B cell (primary cell): ENCODE measurements around the gene GLDN. TPM values are rescaled to one million over a fixed set of nuclear protein-coding genes. Genes with fewer than 3 reads are reported as not detected.

ENCODE experiments used
- ATAC-seq: fragments of 200-7000 bp; cut with Tn5 transposase; one replicate; pipeline ENCODE4 v1.10.0; 2021; ENCODE audit warnings: low read depth, mild to moderate bottlenecking, moderate number of reproducible peaks, moderate library complexity
- CTCF ChIA-PET: fragments of 350-600 bp; sonication (Branson Sonifier 250); formaldehyde crosslinking; loops from one replicate; lab custom pipeline; 2021; ENCODE audit warnings: antibody characterized with exemption, inconsistent platforms; lab: Charles Lee
- POLR2A ChIA-PET: fragments of 350-600 bp; sonication (Branson Sonifier 250); formaldehyde crosslinking; loops from one replicate; lab custom pipeline; 2021; ENCODE audit warnings: antibody characterized with exemption; lab: Charles Lee
- DNase-seq: peaks from one replicate; pipeline ENCODE4 v3.0.0; 2013
- H2AFZ ChIP-seq: 2 replicates; pipeline ENCODE4 v1.6.1; 2012; ENCODE audit warnings: mild to moderate bottlenecking, low read depth, low read length; ENCODE audit not compliant: insufficient read depth, poor library complexity, severe bottlenecking
- H3K27ac ChIP-seq, 2 donors: 1 replicate in 1 of 2; 2 replicates in 1 of 2; pipeline ENCODE4 v1.5.1; 2012 to 2013; ENCODE audit warnings: low read length in 2 of 2, mild to moderate bottlenecking in 2 of 2, moderate library complexity in 1 of 2
- H3K27me3 ChIP-seq, 4 experiments: fragments of 200-600 bp in 1 of 4; sonication (generic) in 1 of 4; replicated peaks in 1 of 4; 1 replicate in 2 of 4; 2 replicates in 2 of 4; pipeline versions ENCODE4 v1.6.1 to v1.7.0; 2013 to 2016; ENCODE audit warnings: low read length in 3 of 4, mild to moderate bottlenecking in 2 of 4, mixed read lengths in 1 of 4, moderate library complexity in 1 of 4; ENCODE audit not compliant: insufficient read depth in 4 of 4, control insufficient read depth in 3 of 4; ENCODE audit errors: control extremely low read depth in 1 of 4
- H3K36me3 ChIP-seq, 2 experiments: replicated peaks in 1 of 2; 1 replicate in 1 of 2; 2 replicates in 1 of 2; pipeline versions ENCODE4 v1.6.1 to v1.7.1; 2013; ENCODE audit warnings: low read length in 1 of 2; ENCODE audit not compliant: insufficient read depth in 2 of 2, control insufficient read depth in 1 of 2; ENCODE audit errors: control extremely low read depth in 1 of 2, extremely low read depth in 1 of 2
- H3K4me1 ChIP-seq, 2 donors: fragments of 200-600 bp in 1 of 2; sonication (generic) in 1 of 2; 1 replicate in 1 of 2; 2 replicates in 1 of 2; pipeline versions ENCODE4 v1.5.1 to v1.6.1; 2013 to 2017; ENCODE audit warnings: low read length in 2 of 2; ENCODE audit not compliant: control insufficient read depth in 2 of 2, insufficient read depth in 2 of 2
- H3K4me2 ChIP-seq: replicated peaks from 2 replicates; pipeline ENCODE3; 2012; ENCODE audit warnings: mild to moderate bottlenecking, low read depth, low read length; ENCODE audit not compliant: poor library complexity, severe bottlenecking
- H3K4me3 ChIP-seq, 5 experiments: fragments of 200-600 bp in 1 of 5; sonication (generic) in 1 of 5; 1 replicate in 3 of 5; 2 replicates in 2 of 5; pipeline versions ENCODE4 v1.5.1 to v1.7.0; 2011 to 2016; ENCODE audit warnings: low read length in 4 of 5, mild to moderate bottlenecking in 4 of 5, low read depth in 2 of 5, control low read depth in 1 of 5, moderate library complexity in 1 of 5; ENCODE audit not compliant: insufficient read depth in 1 of 5; ENCODE audit errors: control extremely low read depth in 1 of 5, extremely low read depth in 1 of 5
- H3K79me2 ChIP-seq: fragments of 200-600 bp; sonication (generic); one replicate; pipeline ENCODE4 v1.6.0; 2016; ENCODE audit warnings: low read length; ENCODE audit not compliant: control insufficient read depth, insufficient read depth
- H3K9ac ChIP-seq: fragments of 200-600 bp; sonication (generic); 2 replicates; pipeline ENCODE4 v1.6.1; 2017; ENCODE audit warnings: mild to moderate bottlenecking, low read length, moderate library complexity
- H3K9me3 ChIP-seq, 3 donors: one replicate each; pipeline versions ENCODE4 v1.6.1 to v1.7.1; 2013; ENCODE audit warnings: low read length in 2 of 3; ENCODE audit not compliant: control insufficient read depth in 2 of 3, insufficient read depth in 1 of 3; ENCODE audit errors: control extremely low read depth in 1 of 3
- H4K20me1 ChIP-seq: 2 replicates; pipeline ENCODE4 v1.6.0; 2012; ENCODE audit warnings: mild to moderate bottlenecking, low read length; ENCODE audit not compliant: insufficient read depth, control insufficient read depth, poor library complexity, severe bottlenecking
- H3K27ac Mint-ChIP-seq: one replicate; pipeline ENCODE4 v1.8.0; 2021; ENCODE audit warnings: mixed read lengths
- H3K27me3 Mint-ChIP-seq: one replicate; pipeline ENCODE4 v1.8.0; 2021; ENCODE audit warnings: mixed read lengths
- H3K4me1 Mint-ChIP-seq: one replicate; pipeline ENCODE4 v1.8.0; 2021; ENCODE audit warnings: mixed read lengths
- H3K4me3 Mint-ChIP-seq: one replicate; pipeline ENCODE4 v1.8.0; 2021; ENCODE audit warnings: mixed read lengths
- H3K9me3 Mint-ChIP-seq: one replicate; pipeline ENCODE4 v1.8.0; 2022; ENCODE audit warnings: mixed read lengths; ENCODE audit not compliant: insufficient read depth
- EZH2 ChIP-seq: IDR thresholded peaks from 2 replicates; pipeline ENCODE4 v1.6.1; 2012; ENCODE audit warnings: borderline replicate concordance, low read depth, mild to moderate bottlenecking, moderate library complexity, low read length; ENCODE audit not compliant: insufficient read depth, poor library complexity, severe bottlenecking
- WGBS: methylation state at CpG from one replicate; pipeline ENCODE4 v1.1.5; 2013; ENCODE audit warnings: missing lambda C conversion rate; ENCODE audit not compliant: insufficient coverage; 5-methylcytosine and 5-hydroxymethylcytosine counted together
- intact Hi-C: fragments of 100-400 bp; cut with micrococcal nuclease; formaldehyde crosslinking; loops from one replicate; pipeline ENCODE4 v1.10.0; 2022
- polyA plus RNA-seq: library from polyadenylated mRNA; depleted of rRNA; stranded (reverse); fragments of >200 nt; gene quantifications from 2 replicates; pipeline ENCODE4 v1.2.3, GENCODE V29; 2012
- total RNA-seq, 2 donors: library from RNA; stranded (reverse); fragments of 120-200 nt in 1 of 2; gene quantifications; 1 replicate in 1 of 2; 2 replicates in 1 of 2; pipeline versions ENCODE4 v1.2.3 to v1.2.4, GENCODE V29; 2013 to 2022
- TF ChIP-seq, protein P1 (sequence below): fragments of 200-600 bp; IDR thresholded peaks from one replicate; pipeline ENCODE4 v1.8.0; 2022; ENCODE audit warnings: antibody characterized with exemption, mild to moderate bottlenecking

The GLDN gene
- total and polyA plus RNA-seq, 2 donors (not counting 1 experiment from before 2014, with no cell fraction given), result not detected

DNA sequence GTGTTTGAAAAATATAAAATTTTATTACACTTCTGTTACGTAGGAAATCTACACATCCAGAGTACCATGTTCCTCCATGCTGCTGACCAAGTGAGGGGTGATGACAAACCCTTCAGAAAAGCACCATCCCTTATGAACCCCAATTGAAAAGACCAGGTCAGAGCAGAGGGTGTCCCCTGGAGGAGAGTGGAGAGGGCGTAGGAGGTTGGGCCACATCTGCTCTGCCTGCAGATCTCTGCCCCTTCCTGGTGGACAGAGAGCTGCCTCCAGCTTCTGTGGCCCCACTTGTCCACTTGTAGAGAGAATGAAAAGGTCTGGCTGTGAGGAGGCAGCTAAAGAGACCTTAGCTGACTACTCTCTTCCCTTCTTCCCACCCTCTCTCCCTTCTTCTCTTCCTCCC lies 55.5 kb downstream of the GLDN start:
- H3K27ac ChIP-seq, result no peak overlapping the region
- intact Hi-C loops, result loop anchor here (10.0 kb wide), 1 partner anchor 112 kb away; no protein-coding TSS in a partner anchor
- no peak overlapping the region for H2AFZ ChIP-seq
- no peaks in the 10 kb centered on the region for H4K20me1 ChIP-seq
- H3K9me3 Mint-ChIP-seq, result no peaks in the 10 kb centered on the region
- no peak overlapping the region for H3K9ac ChIP-seq
- H3K79me2 ChIP-seq, result no peaks in the 10 kb centered on the region
- H3K9me3 ChIP-seq, result no peaks in the 10 kb centered on the region
- WGBS, result no CpG with 5 or more reads among the region's 2 CpGs
- no peak overlapping the region for H3K27ac Mint-ChIP-seq
- CTCF ChIA-PET, result interaction anchor here (1.1 kb wide), 1 partner anchor 16 kb away, joined by 3 read pairs; no protein-coding TSS in a partner anchor
- no peak for TF ChIP-seq EZH2
- TF ChIP-seq, protein P1, sequence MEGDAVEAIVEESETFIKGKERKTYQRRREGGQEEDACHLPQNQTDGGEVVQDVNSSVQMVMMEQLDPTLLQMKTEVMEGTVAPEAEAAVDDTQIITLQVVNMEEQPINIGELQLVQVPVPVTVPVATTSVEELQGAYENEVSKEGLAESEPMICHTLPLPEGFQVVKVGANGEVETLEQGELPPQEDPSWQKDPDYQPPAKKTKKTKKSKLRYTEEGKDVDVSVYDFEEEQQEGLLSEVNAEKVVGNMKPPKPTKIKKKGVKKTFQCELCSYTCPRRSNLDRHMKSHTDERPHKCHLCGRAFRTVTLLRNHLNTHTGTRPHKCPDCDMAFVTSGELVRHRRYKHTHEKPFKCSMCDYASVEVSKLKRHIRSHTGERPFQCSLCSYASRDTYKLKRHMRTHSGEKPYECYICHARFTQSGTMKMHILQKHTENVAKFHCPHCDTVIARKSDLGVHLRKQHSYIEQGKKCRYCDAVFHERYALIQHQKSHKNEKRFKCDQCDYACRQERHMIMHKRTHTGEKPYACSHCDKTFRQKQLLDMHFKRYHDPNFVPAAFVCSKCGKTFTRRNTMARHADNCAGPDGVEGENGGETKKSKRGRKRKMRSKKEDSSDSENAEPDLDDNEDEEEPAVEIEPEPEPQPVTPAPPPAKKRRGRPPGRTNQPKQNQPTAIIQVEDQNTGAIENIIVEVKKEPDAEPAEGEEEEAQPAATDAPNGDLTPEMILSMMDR, result no peak
- H3K4me3 ChIP-seq, result no peak overlapping the region
- H3K27me3 Mint-ChIP-seq, result peaks cover 14% of the 10 kb centered on the region
- no peak overlapping the region for H3K4me2 ChIP-seq
- POLR2A ChIA-PET, result no interaction called here
- H3K36me3 ChIP-seq, result no peaks in the 10 kb centered on the region
- no peaks in the 10 kb centered on the region for H3K4me1 Mint-ChIP-seq
- ATAC-seq (no peak), DNase-seq (no peak)
- peaks cover 0 to 8% (median 0%) of the 10 kb centered on the region in 4 experiments for H3K27me3 ChIP-seq
- no peak overlapping the region for H3K4me3 Mint-ChIP-seq
- no peaks in the 10 kb centered on the region for H3K4me1 ChIP-seq

DNA sequence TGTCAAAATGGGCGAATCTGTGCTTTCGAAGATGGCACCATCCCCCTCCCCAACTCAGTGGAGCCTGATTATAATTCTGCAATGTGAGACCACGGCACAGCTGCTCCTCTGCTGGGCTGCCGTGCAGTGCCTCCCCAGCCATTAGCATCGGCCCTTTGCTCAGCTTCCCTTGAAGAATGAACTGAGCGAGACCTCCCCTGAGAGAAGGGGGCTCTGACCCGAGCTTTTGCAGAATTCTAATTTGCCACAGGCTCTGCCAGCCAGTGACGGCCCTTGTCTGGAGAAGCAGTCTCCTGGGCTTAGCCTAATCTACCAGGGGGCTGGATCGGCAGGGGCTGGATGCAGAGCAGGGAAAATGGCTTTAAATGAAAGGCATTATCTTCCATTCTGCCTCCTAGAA lies 57.2 kb downstream of the GLDN start:
- intact Hi-C loops, result loop anchor here (10.0 kb wide), 1 partner anchor 114 kb away; no protein-coding TSS in a partner anchor
- Mint-ChIP-seq H3K4me3 (no peak overlapping the region), H3K9me3 (no peaks in the 10 kb centered on the region), H3K27me3 (peaks cover 21% of the 10 kb centered on the region), H3K27ac (no peak overlapping the region), H3K4me1 (no peaks in the 10 kb centered on the region)
- no peaks in the 10 kb centered on the region for H3K79me2 ChIP-seq
- H3K4me1 ChIP-seq, result no peaks in the 10 kb centered on the region
- H3K27me3 ChIP-seq, result peaks cover 0 to 8% (median 0%) of the 10 kb centered on the region in 4 experiments
- no peak overlapping the region for H3K4me3 ChIP-seq
- no peak overlapping the region for H3K4me2 ChIP-seq
- no peak overlapping the region for H2AFZ ChIP-seq
- H3K36me3 ChIP-seq, result no peaks in the 10 kb centered on the region
- CTCF ChIA-PET, result no interaction called here
- no peaks in the 10 kb centered on the region for H4K20me1 ChIP-seq
- no peak overlapping the region for H3K9ac ChIP-seq
- no peaks in the 10 kb centered on the region for H3K9me3 ChIP-seq
- 81% methylated on average over 9 of the region's 9 CpGs for WGBS
- POLR2A ChIA-PET, result no interaction called here
- DNase-seq (no peak), ATAC-seq (no peak)
- no peak for TF ChIP-seq EZH2
- TF ChIP-seq, protein P1, result no peak
- no peak overlapping the region for H3K27ac ChIP-seq
